PC-9 (cell line): ENCODE data around the gene GMDS.

Source experiments
- EZH2 ChIP-seq: fragments of 200-600 bp; sonication (generic); IDR thresholded peaks from 2 replicates; pipeline ENCODE4 v1.8.0; 2017; ENCODE audit warnings: antibody characterized with exemption, low read depth
- TF ChIP-seq, protein P1 (sequence below): fragments of 200-600 bp; sonication (generic); conservative IDR thresholded peaks from 2 replicates; pipeline ENCODE4 v1.6.1; 2017; ENCODE audit warnings: mixed run types, antibody characterized with exemption, mild to moderate bottlenecking, moderate library complexity

DNA sequence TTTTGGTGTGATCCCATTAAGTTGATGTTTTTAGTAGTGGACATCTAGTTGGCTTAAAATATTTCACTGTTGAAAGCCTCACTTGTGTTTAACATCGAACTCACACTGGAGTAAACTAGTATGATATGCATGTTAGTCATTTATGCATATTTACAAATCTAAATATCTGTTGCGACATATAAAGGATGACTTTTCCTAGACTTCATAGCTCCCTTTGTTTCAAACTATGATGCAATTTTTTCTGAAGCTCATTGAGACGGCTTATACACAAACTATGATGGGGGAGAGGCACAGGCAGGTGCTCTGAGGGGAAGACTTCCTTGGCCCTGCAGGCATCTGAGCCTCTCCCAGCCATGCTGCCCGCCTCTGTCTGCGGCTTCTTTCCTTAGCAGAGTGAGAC lies 647.5 kb downstream of the GMDS start:
- TF ChIP-seq, protein P1, sequence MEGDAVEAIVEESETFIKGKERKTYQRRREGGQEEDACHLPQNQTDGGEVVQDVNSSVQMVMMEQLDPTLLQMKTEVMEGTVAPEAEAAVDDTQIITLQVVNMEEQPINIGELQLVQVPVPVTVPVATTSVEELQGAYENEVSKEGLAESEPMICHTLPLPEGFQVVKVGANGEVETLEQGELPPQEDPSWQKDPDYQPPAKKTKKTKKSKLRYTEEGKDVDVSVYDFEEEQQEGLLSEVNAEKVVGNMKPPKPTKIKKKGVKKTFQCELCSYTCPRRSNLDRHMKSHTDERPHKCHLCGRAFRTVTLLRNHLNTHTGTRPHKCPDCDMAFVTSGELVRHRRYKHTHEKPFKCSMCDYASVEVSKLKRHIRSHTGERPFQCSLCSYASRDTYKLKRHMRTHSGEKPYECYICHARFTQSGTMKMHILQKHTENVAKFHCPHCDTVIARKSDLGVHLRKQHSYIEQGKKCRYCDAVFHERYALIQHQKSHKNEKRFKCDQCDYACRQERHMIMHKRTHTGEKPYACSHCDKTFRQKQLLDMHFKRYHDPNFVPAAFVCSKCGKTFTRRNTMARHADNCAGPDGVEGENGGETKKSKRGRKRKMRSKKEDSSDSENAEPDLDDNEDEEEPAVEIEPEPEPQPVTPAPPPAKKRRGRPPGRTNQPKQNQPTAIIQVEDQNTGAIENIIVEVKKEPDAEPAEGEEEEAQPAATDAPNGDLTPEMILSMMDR, result no peak
- no peak for TF ChIP-seq EZH2
